GDM1 (cell line): ENCODE data around the gene F13B.
"Not testable (repeated sequence)": the region's sequence is repeated elsewhere in the genome, so short reads cannot be mapped to it uniquely, and the experiment has no call there.

Source experiments
- DNase-seq: peaks from one replicate; lab custom pipeline; 2025; lab: John Stamatoyannopoulos, UW

F13B gene, protein sequence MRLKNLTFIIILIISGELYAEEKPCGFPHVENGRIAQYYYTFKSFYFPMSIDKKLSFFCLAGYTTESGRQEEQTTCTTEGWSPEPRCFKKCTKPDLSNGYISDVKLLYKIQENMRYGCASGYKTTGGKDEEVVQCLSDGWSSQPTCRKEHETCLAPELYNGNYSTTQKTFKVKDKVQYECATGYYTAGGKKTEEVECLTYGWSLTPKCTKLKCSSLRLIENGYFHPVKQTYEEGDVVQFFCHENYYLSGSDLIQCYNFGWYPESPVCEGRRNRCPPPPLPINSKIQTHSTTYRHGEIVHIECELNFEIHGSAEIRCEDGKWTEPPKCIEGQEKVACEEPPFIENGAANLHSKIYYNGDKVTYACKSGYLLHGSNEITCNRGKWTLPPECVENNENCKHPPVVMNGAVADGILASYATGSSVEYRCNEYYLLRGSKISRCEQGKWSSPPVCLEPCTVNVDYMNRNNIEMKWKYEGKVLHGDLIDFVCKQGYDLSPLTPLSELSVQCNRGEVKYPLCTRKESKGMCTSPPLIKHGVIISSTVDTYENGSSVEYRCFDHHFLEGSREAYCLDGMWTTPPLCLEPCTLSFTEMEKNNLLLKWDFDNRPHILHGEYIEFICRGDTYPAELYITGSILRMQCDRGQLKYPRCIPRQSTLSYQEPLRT

DNA sequence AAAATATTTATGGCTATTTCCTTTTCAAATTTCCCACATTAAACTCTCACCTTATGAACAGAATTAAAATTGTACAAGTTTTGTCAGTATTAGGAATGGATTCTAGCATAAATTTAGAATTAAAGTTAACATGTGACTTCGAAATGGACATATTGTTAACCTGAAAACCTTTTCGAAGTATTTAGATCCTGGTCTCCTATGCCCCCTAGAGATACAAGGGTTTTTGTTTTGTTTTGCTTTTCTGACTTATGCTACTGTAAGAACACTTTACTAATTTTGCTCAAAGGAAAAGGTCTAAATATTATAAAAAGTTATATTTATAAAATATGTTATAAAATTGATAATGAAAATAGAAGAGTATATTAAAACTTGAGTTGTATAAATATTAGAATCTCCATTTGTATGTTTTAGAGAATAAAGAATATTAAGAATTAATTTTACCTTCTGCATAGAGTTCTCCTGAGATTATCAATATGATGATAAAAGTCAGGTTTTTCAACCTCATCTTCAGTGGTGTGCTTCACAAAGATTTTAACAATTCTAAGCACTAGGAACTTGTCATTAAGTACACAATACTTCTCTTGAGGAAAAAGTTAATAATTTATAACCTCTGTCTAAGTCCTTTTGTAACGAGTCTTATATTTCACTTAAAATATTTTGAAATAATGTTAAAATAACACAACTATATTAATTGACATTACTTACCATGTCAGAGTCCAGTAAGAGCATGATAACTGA, at the start of gene F13B:
Gene F13B, minus strand, starts transcription at position 542 of the 738 bp plus-strand sequence. Its CDS starts 37 bp downstream, at position 505.
- no peak for DNase-seq

DNA sequence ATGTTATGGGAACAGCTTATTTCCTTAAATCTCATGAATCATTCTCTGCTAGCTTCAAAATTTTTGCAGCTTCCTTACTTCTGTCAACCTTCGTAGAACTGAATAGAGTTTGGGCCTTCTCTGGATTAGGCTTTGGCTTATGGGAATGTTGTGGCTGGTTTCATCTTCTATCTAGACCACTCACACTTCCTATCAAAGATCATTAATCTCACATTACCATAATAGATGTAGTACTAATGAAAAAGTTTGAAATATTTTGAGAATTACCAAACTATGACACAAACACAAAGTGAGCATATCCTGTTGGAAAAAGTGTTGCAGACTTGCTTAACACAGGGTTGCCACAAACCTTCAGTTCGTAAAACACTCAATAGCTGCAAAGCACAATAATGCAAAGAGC, 49.1 kb upstream of the F13B start:
- DNase-seq, result no peak

DNA sequence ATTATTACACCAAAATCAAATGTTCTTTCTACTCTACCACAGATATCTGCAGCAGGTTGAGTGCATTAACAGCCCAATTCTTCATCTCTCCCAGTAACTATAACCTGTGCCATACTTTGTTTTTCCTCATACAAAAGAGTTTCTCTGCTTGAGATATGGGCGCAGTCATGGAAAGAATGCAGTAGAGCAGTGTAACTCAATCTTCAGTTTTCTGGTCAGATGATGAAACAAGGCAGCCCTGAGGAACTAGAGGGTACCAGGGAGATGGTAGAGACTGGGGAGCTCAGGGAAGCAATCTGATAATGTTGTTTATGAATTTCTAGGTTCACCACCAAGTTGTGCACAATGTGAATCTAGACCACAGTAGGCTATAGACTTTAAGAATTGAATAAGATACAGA, 39.8 kb upstream of the F13B start:
- no peak for DNase-seq

DNA sequence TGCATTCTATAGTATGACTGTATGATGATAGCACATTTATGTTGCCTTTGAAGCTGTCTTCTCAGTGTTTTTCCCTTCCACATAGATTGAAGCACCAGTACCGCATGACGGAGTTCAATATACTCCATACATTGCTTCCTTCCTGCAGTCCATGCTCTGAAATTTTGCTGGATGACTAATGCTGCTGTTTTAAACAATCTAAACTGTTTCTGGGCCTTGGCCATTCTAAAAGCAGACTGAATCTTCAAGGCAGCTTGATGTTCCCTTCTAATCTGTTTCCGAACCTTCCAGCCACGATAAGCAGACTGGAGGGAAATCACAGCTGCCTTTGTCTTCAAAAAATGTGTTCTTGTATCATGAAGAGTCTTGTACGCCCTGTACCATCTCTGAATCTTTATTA, 36.2 kb upstream of the F13B start:
- DNase-seq, result no peak

DNA sequence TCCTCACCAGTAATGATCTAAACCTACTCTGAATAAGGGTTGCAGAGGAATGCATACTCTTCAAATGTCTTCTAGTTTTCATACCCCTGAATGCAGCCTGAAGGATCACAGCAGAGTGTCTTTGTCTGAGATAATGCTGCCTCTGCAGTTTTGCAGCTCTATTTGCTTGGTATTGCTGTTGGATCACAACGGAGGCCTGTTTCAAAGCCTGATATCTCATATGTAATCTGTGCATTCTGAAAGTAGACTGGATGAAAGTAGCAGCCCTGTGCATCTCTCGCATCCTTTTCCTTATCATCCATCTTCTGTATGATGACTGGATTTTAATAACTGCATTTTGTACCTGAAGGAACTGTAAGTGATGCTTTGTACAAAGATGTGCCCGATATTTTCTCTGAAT, 34.9 kb upstream of the F13B start:
- no peak for DNase-seq

DNA sequence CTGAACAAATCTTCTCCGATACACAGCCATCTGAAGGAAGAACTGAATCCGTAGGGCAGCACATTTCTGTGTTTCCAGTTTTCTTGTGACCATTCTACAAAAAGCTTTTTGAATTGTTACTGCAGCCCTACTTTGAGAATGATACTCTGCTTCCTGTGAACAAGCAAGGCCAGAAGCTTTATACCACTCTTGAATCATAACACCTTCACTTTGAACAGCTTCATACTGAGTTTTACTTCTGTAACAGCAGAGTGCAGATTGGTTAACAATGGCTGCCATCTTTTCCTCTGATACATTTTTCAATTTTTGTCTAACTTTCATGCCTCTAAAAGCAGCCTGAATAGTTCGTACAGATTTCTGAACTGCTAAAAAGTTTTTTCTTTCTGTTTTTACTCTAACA, 33.6 kb upstream of the F13B start:
- no peak for DNase-seq

DNA sequence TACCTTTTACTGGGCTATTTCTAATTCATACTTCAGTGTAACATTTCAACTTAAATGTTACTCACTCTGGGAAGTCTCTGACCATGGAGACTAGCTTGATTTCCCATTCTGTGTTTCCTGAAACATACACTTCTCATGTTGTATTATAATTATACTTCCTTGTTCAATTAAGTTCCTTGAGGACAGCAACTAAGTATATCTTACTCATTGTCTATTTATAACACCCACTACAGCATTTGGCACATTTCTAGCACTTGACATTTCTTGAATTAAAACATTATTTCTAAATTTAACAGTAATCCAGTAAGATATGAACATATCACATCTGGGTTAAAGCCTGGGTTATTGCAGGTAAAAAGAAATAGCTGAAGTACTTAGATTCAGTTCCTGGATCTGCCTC, 32.4 kb upstream of the F13B start:
- no peak for DNase-seq

DNA sequence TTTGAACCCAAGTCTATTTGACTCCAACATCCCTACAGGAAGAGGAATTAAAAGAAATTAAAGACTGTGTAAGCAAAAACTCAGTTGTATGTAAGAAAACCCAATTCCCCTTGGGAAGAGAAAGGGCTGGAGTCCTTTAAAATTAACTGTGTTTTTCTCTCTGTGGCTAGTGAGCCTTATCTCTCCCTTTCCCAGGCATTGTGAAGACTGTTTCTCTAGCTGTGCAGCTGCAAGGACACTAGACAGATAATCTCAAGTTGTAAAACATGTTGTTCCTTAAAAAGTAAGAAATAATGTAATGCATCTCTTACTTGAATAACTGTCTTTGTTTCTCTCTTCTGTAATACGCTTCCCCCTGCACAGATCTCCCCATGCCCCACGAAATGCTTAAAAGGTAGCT, 29.9 kb upstream of the F13B start:
- DNase-seq, result not testable (repeated sequence)

DNA sequence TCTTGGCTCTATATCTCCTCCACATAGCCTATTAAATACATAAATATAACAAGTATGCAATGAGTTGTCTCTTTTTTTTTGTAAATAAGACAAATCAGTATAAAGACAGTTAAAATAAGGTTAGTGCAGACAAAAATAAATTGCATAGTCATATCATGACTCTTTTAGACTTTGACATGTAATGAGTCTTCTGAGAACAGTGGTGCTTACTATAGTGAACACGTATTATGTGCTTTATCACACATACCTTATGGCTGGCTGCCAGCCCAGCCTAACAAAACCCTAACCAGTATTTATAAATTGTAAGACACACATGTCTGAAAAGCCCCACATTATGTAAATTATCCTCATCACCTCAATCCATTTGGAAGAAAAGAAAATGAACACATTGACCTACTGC, 29.1 kb upstream of the F13B start:
- no peak for DNase-seq

DNA sequence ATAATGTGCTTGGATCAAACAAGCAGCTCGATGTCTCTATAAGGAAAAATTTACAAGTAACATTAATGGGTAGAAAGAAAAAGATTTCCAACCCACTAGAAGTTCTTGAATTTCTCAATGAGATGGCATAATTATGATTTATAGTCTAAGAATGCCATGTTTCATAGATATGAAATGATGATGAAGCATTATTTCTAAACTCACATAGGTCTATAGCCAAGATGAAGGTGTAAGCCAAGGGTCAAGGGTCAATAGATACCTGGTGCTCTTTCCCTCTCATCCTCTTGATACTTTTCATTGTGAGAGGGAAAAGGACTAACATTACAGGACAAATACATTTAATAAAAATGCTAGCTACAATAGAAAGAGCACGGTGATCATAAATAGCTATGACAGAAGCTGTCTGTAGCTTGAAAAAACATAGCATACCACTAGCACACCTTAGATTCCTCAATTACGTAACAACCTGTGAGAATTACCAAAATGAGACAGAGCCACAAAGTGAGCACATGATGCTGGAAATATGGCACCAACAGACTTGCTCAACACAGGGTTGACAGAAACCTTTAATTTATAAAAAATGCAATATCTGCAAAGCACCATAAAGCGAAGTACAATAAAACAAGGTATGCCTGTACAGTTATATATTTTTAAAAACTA, 26.3 kb upstream of the F13B start:
- no peak for DNase-seq

DNA sequence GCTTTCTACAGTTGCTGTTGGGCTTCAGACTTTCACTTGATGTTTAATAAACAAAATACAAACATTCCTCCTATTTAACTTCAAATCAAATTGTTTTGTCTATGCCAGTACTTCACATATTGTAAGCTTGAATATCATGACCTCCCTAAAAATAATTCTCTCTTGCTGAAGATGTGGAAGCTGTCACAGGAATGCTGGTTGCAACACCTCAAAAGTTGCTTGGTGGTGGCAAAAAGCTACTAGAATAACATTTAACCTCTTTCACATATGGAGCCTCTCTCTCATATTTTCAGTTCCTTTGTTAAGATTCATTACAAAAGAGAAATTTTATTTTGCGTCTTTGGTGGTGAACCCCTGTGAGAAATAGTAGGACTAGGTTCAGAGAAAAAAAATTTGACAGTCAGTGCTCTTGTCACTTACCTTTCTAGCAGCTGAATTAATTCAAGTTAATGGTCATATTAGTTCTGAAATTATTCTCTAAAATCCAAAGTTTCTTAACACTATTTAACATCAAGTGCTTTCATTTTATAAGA, 25.5 kb upstream of the F13B start:
- no peak for DNase-seq

DNA sequence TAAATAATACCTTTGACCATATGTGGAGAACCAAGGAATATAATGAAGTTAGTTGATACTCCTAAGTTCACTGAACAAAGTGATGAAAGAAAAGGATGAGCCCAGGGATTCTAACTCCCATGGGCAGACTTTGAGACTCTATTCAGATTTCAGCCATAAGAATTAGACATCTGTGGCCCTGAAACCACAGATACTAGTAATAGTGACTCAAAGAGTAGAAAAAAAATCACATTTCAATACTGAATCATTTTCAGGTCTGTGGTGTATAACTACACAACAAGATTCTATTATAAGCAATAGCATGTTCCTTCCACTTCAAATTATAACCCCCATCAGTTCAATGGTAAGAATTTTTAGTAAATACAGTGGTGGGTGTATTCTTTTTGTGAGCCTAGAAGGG, 16.4 kb upstream of the F13B start:
- DNase-seq, result no peak

DNA sequence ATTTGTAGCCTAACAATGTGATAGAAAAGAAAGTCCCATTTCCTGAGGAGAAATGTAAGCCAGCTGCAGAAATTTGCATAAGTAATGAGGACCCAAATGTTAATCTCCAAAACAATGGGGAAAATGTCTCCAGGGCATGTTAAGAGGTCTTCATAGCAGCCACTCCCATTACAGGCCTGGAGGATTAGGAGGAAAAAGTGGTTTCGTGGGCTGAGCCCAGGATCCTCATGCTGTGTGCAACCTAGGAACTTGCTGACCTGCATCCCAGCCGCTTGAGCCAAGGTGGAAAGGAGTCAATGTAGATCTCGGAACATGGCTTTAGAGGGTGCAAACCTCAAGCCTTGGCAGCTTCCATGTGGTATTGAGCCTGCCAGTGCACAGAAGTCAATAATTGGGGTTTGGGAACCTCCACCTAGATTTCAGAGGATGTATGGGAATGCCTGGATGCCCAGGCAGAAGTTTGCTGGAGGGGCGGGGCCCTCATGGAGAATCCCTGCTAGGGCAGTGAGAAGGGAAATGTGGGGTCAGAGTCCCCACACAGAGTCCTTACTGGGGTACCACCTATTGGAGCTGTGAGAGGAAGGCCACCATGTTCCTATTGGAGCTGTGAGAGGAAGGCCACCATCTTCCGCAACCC, 14.2 kb upstream of the F13B start:
- DNase-seq, result no peak

DNA sequence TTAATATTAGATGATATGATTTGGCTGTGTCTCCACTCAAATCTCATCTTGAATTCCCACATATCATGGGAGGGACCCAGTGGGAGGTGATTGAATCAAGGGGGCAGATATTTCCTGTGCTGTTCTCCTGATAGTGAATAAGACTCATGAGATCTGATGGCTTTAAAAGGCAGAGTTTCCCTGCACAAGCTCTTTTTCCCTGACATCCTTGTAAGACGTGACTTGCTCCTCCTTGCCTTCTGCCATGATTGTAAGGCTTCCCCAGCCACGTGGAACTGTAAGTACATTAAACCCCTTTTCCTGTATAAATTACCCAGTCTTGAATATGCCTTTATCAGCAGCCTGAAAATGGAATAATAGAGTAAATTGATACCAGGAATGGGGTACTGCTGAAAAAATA, 13.3 kb upstream of the F13B start:
- DNase-seq, result no peak

DNA sequence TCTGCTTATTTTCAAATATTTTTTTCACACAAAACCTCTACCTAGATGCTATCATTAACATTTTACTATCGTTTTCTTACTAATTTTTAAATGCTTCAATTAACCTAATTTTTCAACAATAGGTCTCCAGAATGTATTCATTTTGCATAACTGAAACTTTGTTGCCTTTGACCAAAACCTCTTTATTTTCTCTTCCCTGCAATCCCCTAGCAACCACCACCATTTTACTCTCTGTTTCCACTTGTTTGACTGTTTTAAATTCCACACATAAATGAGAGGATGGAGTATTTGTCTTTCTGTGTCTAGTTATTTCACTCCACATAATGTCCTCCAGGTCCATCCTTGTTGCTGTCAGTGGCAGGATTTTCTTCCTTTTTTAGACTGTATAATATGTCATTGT, 9.5 kb upstream of the F13B start:
- no peak for DNase-seq

DNA sequence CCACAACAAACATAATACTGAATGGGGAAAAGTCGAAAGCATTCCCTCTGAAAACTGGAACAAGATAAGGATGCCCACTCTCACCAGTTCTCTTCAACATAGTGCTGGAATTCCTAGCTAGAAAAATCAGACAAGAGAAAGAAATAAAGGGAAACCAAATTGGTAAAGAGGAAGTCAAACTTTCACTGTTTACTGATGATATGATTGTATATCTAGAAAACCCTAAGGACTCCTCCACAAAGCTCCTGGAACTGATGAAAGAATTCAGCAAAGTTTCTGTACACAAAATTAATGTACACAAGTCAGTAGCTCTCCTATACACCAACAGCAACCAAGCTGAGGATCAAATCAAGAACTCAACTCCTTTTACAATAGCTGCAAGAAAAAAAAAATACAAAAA, 6.9 kb upstream of the F13B start:
- DNase-seq, result no peak

DNA sequence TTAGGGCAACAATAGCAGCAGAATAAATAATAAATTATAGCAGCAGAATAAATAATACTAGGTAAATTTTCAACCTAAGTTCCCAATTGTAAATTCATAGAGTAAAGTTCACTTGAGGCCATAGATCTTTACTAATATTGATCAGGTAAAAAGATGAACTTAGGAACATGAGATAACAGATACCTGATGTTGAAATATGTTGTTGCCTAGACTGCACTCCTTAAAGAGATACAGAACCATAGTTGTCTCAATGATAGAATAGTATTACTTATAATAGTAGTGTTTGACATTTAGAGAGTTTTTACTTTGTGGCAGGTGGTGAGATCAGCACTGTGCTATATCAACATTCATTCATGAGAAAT, 378 bp upstream of the F13B start:
- no peak for DNase-seq

DNA sequence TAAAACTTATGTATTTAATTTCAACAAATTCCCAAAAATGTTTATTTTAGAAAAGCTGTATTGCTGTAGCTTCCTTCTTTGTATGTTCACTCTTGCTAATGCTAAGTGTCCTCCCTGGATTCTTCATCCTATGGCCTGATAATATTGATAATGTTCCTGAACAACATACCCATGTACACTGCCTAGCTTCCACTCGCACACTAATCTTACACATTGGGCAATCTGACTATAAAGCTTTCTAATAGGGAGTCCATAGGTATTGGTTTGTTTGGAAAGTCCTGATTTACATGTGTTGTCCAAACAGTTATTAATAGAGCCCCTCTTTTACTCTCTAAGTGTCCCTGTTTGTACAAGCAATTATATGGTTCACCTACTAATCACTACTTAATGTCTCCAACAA, 783 bp downstream of the F13B start:
- DNase-seq, result no peak

DNA sequence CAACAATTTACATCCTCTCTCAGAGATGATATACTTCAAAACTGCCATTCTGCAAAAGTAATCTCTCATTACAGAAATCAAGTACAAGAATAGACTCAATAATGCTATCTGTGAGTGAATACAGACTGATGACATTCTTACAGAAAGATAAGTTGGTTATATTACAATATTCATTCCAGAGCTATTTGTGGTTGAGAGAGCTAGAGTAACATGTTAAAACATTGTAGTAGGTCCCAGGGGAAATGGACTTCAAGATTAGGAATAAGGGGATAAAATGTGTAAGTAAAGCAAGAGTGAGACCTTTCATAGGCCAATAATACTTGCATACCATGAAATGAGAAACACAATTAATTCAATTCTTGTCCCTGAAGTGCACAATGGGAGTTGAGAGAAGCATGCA, 1.5 kb downstream of the F13B start:
- no peak for DNase-seq

DNA sequence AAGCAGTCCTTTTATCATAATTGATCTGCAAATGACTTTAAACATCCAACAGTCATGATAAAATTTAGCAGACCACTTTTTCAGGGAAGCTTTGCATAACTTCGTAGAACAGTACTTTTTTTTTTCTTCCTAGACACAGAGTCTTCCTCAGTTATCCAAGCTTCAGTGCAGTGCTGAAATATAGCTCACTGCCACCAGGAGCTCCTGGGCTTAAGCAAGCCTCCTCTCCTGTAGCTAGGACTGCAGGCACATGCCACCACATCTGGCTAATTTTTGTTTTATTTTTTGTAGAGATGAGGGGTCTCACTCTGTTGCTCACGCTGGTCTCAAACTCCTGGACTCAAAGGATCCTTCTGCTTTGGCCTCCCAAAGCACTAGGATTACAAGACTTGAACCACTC, 3.8 kb downstream of the F13B start:
- DNase-seq, result no peak

DNA sequence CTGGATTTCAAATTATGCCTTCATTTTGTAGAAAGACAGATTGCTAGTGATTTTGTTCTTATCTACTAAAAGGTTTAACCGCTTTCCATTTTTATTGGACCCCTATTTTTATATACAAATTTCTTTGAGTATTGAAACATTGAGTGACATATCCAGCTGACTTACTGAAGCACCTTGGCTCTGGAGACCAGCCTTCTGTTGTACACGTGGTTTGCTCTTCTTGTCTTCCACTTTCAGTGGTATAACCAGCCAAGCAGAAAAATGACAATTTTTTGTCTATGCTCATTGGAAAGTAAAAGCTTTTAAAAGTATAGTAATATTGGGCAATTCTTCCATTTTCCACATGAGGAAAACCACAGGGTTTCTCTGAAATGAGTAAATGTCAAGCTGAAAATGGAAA, 4.4 kb downstream of the F13B start:
- DNase-seq, result no peak

DNA sequence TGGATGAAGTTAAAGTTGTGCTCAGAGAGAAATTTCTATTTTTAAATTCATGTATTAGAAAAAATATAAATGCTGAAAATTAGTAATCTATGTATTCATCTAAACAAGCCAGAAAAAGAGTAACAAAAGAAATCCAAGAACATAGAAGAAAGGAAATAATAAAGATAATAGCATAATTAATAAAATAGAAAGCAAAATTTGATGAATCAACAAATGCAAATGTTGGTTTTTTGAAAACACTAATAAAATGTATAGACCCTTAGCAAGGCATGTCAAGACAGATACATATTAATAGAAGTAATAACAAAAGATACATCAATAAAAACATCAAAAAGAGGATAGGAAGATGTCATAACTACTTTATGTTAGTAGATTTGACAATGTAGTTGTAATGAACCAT, 18.0 kb downstream of the F13B start:
- DNase-seq, result no peak
